AG04449 (cell line): ENCODE results near the gene DPM3.

ENCODE experiments used
- CTCF ChIA-PET: fragments of 350-600 bp; formaldehyde crosslinking; extraction: SDS; loops from one replicate; lab custom pipeline; 2021; ENCODE audit warnings: antibody characterized with exemption; lab: Yijun Ruan, JAX
- POLR2A ChIA-PET: fragments of 400-600, 350-600 bp; formaldehyde crosslinking; extraction: SDS; loops from one replicate; lab custom pipeline; 2020; ENCODE audit warnings: antibody characterized with exemption, inconsistent platforms; lab: Yijun Ruan, JAX
- DNase-seq: peaks from one replicate; pipeline ENCODE4 v3.0.0-alpha.2; 2010; ENCODE audit warnings: low read depth, low spot score
- H3K4me3 ChIP-seq: 2 replicates; pipeline ENCODE4 v1.5.1; 2011; ENCODE audit warnings: low read depth, mild to moderate bottlenecking, control low read depth, low read length
- CTCF ChIP-seq: IDR thresholded peaks from one replicate; pipeline ENCODE4 v1.5.1; 2011; ENCODE audit warnings: mild to moderate bottlenecking, moderate library complexity, low read length, control low read depth, inconsistent platforms; ENCODE audit not compliant: insufficient read depth; ENCODE audit errors: missing control alignments

The DPM3 gene

GRCh38 chr1:155181371-155182051 is 41.2 kb upstream of the DPM3 start:
- H3K4me3 ChIP-seq = no peak overlapping the region
- no peak for TF ChIP-seq CTCF
- no peak for DNase-seq
- ChIA-PET CTCF (interaction anchor here (3.4 kb wide), 1 partner anchor 12 kb away, joined by 16 read pairs; no protein-coding TSS in a partner anchor), POLR2A (no interaction called here)

- no peak for TF ChIP-seq CTCF
- ChIA-PET POLR2A (no interaction called here), CTCF (interaction anchor here (0.6 to 3.4 kb wide), 7 partner anchors 14 to 143 kb away, joined by 3 to 54 read pairs (median 3); no protein-coding TSS in a partner anchor)
- DNase-seq = no peak
- no peak overlapping the region for H3K4me3 ChIP-seq
Measured at GRCh38 chr1:155179112-155180031, 39.0 kb upstream of the DPM3 start.

GRCh38 chr1:155178441-155179111 is 38.2 kb upstream of the DPM3 start:
- POLR2A ChIA-PET = no interaction called here
- TF ChIP-seq CTCF = no peak
- H3K4me3 ChIP-seq = no peak overlapping the region
- DNase-seq = no peak
- CTCF ChIA-PET = interaction anchor here (0.6 to 3.0 kb wide), 6 partner anchors 15 to 144 kb away, joined by 3 to 54 read pairs (median 9); no protein-coding TSS in a partner anchor

GRCh38 chr1:155177918-155178281 is 37.6 kb upstream of the DPM3 start:
- ChIA-PET CTCF (interaction anchor here (1.0 to 3.0 kb wide), 10 partner anchors 15 to 471 kb away, joined by 3 to 54 read pairs (median 8); partner anchors contain the start of gene THBS3), POLR2A (no interaction called here)
- DNase-seq = no peak
- no peak for TF ChIP-seq CTCF
- H3K4me3 ChIP-seq = no peak overlapping the region

GRCh38 chr1:155177192-155177917 is 37.0 kb upstream of the DPM3 start:
- H3K4me3 ChIP-seq = no peak overlapping the region
- CTCF ChIA-PET = interaction anchor here (0.7 to 3.9 kb wide), 15 partner anchors 8 to 471 kb away, joined by 3 to 54 read pairs (median 4); partner anchors contain the start of gene THBS3
- TF ChIP-seq CTCF = no peak
- POLR2A ChIA-PET = no interaction called here
- no peak for DNase-seq
